Psoas muscle (tissue), 8 donors: ENCODE measurements around the gene CTPS1. TPM values are rescaled to one million over a fixed set of nuclear protein-coding genes. Genes with fewer than 3 reads are reported as not detected.

Experiments
- ATAC-seq, 4 donors: fragments of 200-7000 bp; cut with Tn5 transposase; one replicate each; pipeline ENCODE4 v1.9.1; 2020; ENCODE audit warnings: moderate library complexity in 3 of 4, mild to moderate bottlenecking in 2 of 4
- DNase-seq, 2 donors: peaks; one replicate each; pipeline ENCODE4 v3.0.0-alpha.2; 2020
- H3K27ac ChIP-seq: fragments of 200-600 bp; one replicate; pipeline ENCODE4 v1.8.0; 2022
- H3K27me3 ChIP-seq, 3 donors: fragments of 200-600 bp in 1 of 3; one replicate each; pipeline versions ENCODE4 v1.6.1 to v1.8.0; 2013 to 2022; ENCODE audit warnings: low read length in 2 of 3, mild to moderate bottlenecking in 2 of 3, moderate library complexity in 1 of 3; ENCODE audit not compliant: insufficient read depth in 3 of 3
- H3K36me3 ChIP-seq, 2 donors: fragments of 200-600 bp in 1 of 2; one replicate each; pipeline versions ENCODE4 v1.6.1 to v1.8.0; 2013 to 2022; ENCODE audit warnings: low read depth in 1 of 2, mild to moderate bottlenecking in 1 of 2, moderate library complexity in 1 of 2; ENCODE audit not compliant: insufficient read depth in 1 of 2
- H3K4me1 ChIP-seq: fragments of 200-600 bp; one replicate; pipeline ENCODE4 v1.8.0; 2022
- H3K4me3 ChIP-seq: fragments of 200-600 bp; one replicate; pipeline ENCODE4 v1.8.0; 2022; ENCODE audit warnings: mild to moderate bottlenecking
- H3K9me3 ChIP-seq: fragments of 200-600 bp; one replicate; pipeline ENCODE4 v1.8.0; 2022
- CTCF ChIP-seq: fragments of 200-600 bp; IDR thresholded peaks from one replicate; pipeline ENCODE4 v1.8.0; 2022; ENCODE audit warnings: antibody characterized with exemption
- WGBS, 3 donors: extraction: QIAGEN DNeasy Blood & Tissue Kit; methylation state at CpG; one replicate each; pipeline versions ENCODE4 v1.1.6 to v1.1.7; 2013; 5-methylcytosine and 5-hydroxymethylcytosine counted together
- intact Hi-C, 2 donors: fragments of 100-400 bp; cut with DNase I; formaldehyde crosslinking; loops; one replicate each; pipeline versions ENCODE4 v1.11.0 to v1.14.2; 2022
- polyA plus RNA-seq, 3 donors: library from polyadenylated mRNA; stranded (reverse); fragments of 200-250 nt; gene quantifications; one replicate each; pipeline ENCODE4 v1.2.3, GENCODE V29; 2013
- total RNA-seq, 4 donors: library from RNA; stranded (reverse); fragmentation: NEBNext Ultra II Directional in 2 of 4; extraction: Animal tissue kit (Norgen Biotek cat#: 25700) in 2 of 4; gene quantifications; one replicate each; pipeline versions ENCODE4 v1.2.1 to v1.2.4, GENCODE V29; 2021 to 2023
- donor health status: healthy with polysubstance abuse.
- donor health status: DM: no; HTN: no; CAD: no; lungs with moderate emphysema.
- donor health status: Bipolar disorder and iron deficiency.
- donor health status: healthy.
- donor health status: DM: yes; HTN: yes; CAD: no.
- donor health status: DM: no; HTN: no; CAD: no.
- donor health status: DM: no; HTN: no; CAD: no.
- donor health status: DM: yes; HTN: yes; CAD: no.

Gene CTPS1
- total and polyA plus RNA-seq, 7 donors = 8.0 to 43.5 (median 20.8) TPM

DNA sequence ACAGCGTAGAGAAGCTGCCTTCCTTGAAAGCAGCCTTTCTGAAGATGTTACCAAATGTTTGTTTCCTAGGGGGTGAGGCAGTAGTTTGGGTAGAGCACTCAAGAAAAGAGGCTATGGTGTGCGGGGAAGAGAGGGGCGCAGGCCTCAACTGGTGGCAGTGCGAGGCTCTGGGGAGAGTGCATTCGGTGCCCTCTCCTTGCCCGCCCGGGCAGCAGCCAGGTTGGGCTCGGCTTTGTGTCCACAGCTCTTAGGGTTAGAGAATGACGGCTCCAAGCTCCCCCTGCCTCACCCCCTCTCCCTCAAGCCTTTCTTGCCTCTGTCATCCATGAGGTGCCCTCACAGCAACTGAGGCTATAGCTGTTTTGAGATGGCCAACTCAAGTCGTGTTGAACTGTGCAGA is 42.9 kb downstream of the CTPS1 start:
- Histone ChIP-seq H3K27me3 (no peaks in the 10 kb centered on the region), H3K36me3 (peaks cover 0 to 42% of the 10 kb centered on the region in 2 donors), H3K4me3 (no peak overlapping the region), H3K27ac (no peak overlapping the region), H3K4me1 (no peaks in the 10 kb centered on the region), H3K9me3 (no peaks in the 10 kb centered on the region)
- no peak for TF ChIP-seq CTCF
- DNase-seq = no peak
- 91 to 93% (median 92%) methylated on average over 10 of the region's 10 CpGs for WGBS, 3 donors
- ATAC-seq = no peak
- intact Hi-C loops = no loop called here

- Histone ChIP-seq H3K4me3 (no peak overlapping the region), H3K4me1 (no peaks in the 10 kb centered on the region), H3K36me3 (peaks cover 0 to 44% of the 10 kb centered on the region in 2 donors), H3K27ac (no peak overlapping the region), H3K9me3 (no peaks in the 10 kb centered on the region), H3K27me3 (no peaks in the 10 kb centered on the region)
- no peak for DNase-seq
- 79 to 87% (median 83%) methylated on average over 5 of the region's 5 CpGs for WGBS, 3 donors
- peak; percentile 9 for TF ChIP-seq CTCF
- ATAC-seq = peak; percentile 21 to 59 (median 36)
- intact Hi-C loops = no loop called here
Observed at GRCh38 chr1:41023279-41023990, 43.9 kb downstream of the CTPS1 start.

GRCh38 chr1:41024953-41025352 is 45.5 kb downstream of the CTPS1 start:
- no peaks in the 10 kb centered on the region for H3K27me3 ChIP-seq
- DNase-seq = no peak
- H3K4me1 ChIP-seq = no peaks in the 10 kb centered on the region
- TF ChIP-seq CTCF = no peak
- no peak overlapping the region for H3K27ac ChIP-seq
- ATAC-seq = no peak
- intact Hi-C loops = no loop called here
- peaks cover 0 to 56% of the 10 kb centered on the region in 2 donors for H3K36me3 ChIP-seq
- no peak overlapping the region for H3K4me3 ChIP-seq
- WGBS, 3 donors = 64 to 78% (median 76%) methylated on average over 2 of the region's 2 CpGs
- H3K9me3 ChIP-seq = no peaks in the 10 kb centered on the region

DNA sequence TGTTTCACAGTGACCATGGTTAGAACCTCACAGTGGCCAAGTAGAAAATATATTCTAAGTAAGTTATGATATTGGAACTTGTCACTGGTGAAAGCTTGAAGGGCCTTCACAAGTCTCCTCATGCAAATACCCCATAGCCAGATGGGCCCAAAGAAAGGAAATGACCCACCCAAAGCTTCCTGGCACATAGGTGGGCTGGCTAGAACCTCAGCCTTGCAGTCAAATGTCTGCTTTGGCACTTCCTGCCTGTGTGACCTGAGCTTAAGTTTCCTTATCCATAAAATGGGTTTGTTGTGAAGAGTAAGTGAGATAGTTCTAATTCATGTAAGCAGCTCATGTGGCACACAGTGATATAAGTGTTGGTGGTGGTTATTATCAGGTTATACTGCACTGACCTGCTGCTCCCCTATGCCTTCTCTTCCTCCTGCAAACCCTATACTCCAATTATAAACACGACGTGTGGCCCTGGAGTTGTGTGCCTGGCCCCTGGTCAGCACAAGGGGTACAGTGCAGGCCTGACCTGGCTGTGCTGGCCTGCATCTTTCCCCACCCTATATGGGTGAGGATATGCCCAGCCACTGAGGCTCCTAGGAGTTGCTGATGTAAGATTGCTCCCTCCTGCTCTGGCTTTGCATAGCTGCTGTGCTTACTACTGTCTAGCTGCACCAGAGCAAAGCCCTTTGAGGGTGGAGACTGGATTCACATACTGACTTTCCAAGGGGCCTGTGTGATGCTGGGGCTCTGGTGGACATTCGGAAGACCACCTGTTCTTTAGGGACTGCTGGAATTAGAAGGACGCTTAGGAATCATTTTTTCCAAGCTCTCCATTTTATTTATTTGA is 46.7 kb downstream of the CTPS1 start:
- Histone ChIP-seq H3K36me3 (peaks cover 0 to 68% of the 10 kb centered on the region in 2 donors), H3K27ac (no peak overlapping the region), H3K9me3 (no peaks in the 10 kb centered on the region), H3K4me3 (no peak overlapping the region), H3K27me3 (no peaks in the 10 kb centered on the region), H3K4me1 (no peaks in the 10 kb centered on the region)
- 92 to 96% (median 93%) methylated on average over 4 of the region's 4 CpGs for WGBS, 3 donors
- ATAC-seq = no peak
- no peak for TF ChIP-seq CTCF
- intact Hi-C loops = no loop called here
- DNase-seq = no peak
